Heart right ventricle (tissue), 16 donors: ENCODE data around the gene PIK3R1. TPM values are rescaled to one million over a fixed set of nuclear protein-coding genes. Genes with fewer than 3 reads are reported as not detected.
A peak's percentile ranks its signal among the peaks of the same experiment; 100 is the strongest.

Experiments used
- ATAC-seq, 8 donors: fragments of 200-7000 bp; cut with Tn5 transposase; one replicate each; pipeline ENCODE4 v1.9.1; 2020; ENCODE audit warnings: mild to moderate bottlenecking in 8 of 8, moderate library complexity in 8 of 8, moderate number of reproducible peaks in 1 of 8
- DNase-seq, 2 donors: peaks; one replicate each; pipeline ENCODE4 v3.0.0-alpha.2; 2020
- H3K27ac ChIP-seq, 10 donors: fragments of 200-600 bp; sonication (generic) in 2 of 10; one replicate each; pipeline versions ENCODE4 v1.5.0 to v1.8.0; 2020 to 2022; ENCODE audit warnings: mild to moderate bottlenecking in 3 of 10
- H3K27me3 ChIP-seq, 7 donors: fragments of 200-600 bp; one replicate each; pipeline ENCODE4 v1.8.0; 2021 to 2022; ENCODE audit warnings: mild to moderate bottlenecking in 2 of 7
- H3K36me3 ChIP-seq, 9 donors: fragments of 200-600 bp; sonication (generic) in 1 of 9; one replicate each; pipeline versions ENCODE4 v1.5.0 to v1.8.0; 2020 to 2022; ENCODE audit warnings: mild to moderate bottlenecking in 2 of 9
- H3K4me1 ChIP-seq, 9 donors: fragments of 200-600 bp; sonication (generic) in 1 of 9; one replicate each; pipeline versions ENCODE4 v1.5.0 to v1.8.0; 2020 to 2022; ENCODE audit warnings: mild to moderate bottlenecking in 4 of 9
- H3K4me3 ChIP-seq, 10 donors: fragments of 200-600 bp; sonication (generic) in 2 of 10; one replicate each; pipeline versions ENCODE4 v1.5.0 to v1.8.0; 2020 to 2022; ENCODE audit warnings: mild to moderate bottlenecking in 7 of 10, moderate library complexity in 2 of 10
- H3K9me3 ChIP-seq, 11 donors: fragments of 200-600 bp in 10 of 11; sonication (generic) in 2 of 11; one replicate each; pipeline versions ENCODE4 v1.5.0 to v1.8.0; 2013 to 2022; ENCODE audit warnings: mild to moderate bottlenecking in 2 of 11, control low read depth in 1 of 11, moderate library complexity in 1 of 11
- WGBS, 2 donors: extraction: QIAGEN DNeasy Blood & Tissue Kit; methylation state at CpG; one replicate each; pipeline ENCODE4 v1.1.7; 2013; ENCODE audit warnings: inconsistent platforms in 1 of 2; 5-methylcytosine and 5-hydroxymethylcytosine counted together
- intact Hi-C, 10 donors: fragments of 100-400 bp; cut with DNase I; formaldehyde crosslinking; loops; one replicate each; pipeline versions ENCODE4 v1.11.1 to v1.14.2; 2022
- polyA plus RNA-seq, 2 donors: library from polyadenylated mRNA; stranded (reverse); fragments of 200-250 nt; gene quantifications; one replicate each; pipeline ENCODE4 v1.2.3, GENCODE V29; 2013
- total RNA-seq, 10 donors: library from RNA; stranded (reverse); fragmentation: NEBNext Ultra II Directional in 3 of 10; extraction: Animal tissue kit (Norgen Biotek cat#: 25700) in 3 of 10; gene quantifications; one replicate each; pipeline versions ENCODE4 v1.2.1 to v1.2.4, GENCODE V29; 2021 to 2023
- TF ChIP-seq, protein P1 (sequence below), 9 donors: fragments of 200-600 bp; sonication (generic) in 2 of 9; IDR thresholded peaks; one replicate each; pipeline versions ENCODE4 v1.5.0 to v1.8.0; 2021 to 2022; ENCODE audit warnings: antibody characterized with exemption in 9 of 9, mild to moderate bottlenecking in 5 of 9, moderate library complexity in 1 of 9
- donor health status: Arrhythmogenic right ventricular cardiomyopathy.
- donor health status: ischemic (EF 13 %, LVEDD 7.1; RV severe dilation, severe dysfunction).
- donor health status: healthy with polysubstance abuse.
- donor health status: DM: no; HTN: yes; CAD: no.
- donor health status: DM: no; HTN: no; CAD: no.
- donor health status: ischemic (EF 25% LVEDD 6.9; RV normal size, moderate dysfunction).
- donor health status: ischemic (EF 25% LVEDD 5.7; RV mildly dilated, moderate dysfunction).
- donor health status: healthy.
- donor health status: DM: yes; HTN: yes; CAD: no.
- donor health status: Ischemic cardiomyopathy.
- donor health status: ischemic (EF 35%, LVEDD 5.7; RV mildly dilated, moderate dysfunction).
- donor health status: nonischemic (EF 11% LVEDD 7.7; RV severe dilation, severe dysfunction).
- donor health status: DM: yes; HTN: yes; CAD: no.
- donor health status: PGD.
- donor health status: ischemic (EF 29% LVEDD 5.4; RV normal size, mild dysfunction).
- donor health status: nonischemic (EF 23%, LVEDD 6.1; RV moderate dilation, normal function).

Gene PIK3R1
- total and polyA plus RNA-seq, 12 donors = 12.2 to 269 (median 125) TPM

DNA sequence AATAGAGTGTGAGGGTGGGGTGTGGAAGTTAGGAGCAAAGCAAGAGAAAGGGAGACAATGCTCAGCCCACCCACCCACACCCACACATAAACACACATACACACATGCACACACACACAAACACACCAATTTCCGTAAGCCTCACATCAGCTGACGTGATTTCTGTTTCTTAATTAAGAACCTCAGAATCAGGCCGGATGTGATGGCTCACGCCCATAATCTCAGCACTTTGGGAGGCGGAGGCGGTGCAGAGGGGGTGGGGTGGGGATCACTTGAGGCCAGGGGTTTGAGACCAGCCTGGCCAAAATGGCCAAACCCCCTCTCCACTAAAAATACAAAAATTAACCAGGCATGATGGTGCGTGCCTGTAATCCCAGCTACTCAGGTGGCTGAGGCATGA, 26.4 kb upstream of the PIK3R1 start:
- no peaks in the 10 kb centered on the region for H3K36me3 ChIP-seq
- H3K9me3 ChIP-seq = no peaks in the 10 kb centered on the region
- DNase-seq = no peak
- WGBS, 2 donors = 71 to 82% methylated on average over 7 of the region's 7 CpGs
- peaks cover 0 to 19% (median 11%) of the 10 kb centered on the region in 9 donors for H3K4me1 ChIP-seq
- H3K4me3 ChIP-seq = no peak overlapping the region
- intact Hi-C loops = no loop called here
- no peak overlapping the region for H3K27ac ChIP-seq
- TF ChIP-seq, protein P1, sequence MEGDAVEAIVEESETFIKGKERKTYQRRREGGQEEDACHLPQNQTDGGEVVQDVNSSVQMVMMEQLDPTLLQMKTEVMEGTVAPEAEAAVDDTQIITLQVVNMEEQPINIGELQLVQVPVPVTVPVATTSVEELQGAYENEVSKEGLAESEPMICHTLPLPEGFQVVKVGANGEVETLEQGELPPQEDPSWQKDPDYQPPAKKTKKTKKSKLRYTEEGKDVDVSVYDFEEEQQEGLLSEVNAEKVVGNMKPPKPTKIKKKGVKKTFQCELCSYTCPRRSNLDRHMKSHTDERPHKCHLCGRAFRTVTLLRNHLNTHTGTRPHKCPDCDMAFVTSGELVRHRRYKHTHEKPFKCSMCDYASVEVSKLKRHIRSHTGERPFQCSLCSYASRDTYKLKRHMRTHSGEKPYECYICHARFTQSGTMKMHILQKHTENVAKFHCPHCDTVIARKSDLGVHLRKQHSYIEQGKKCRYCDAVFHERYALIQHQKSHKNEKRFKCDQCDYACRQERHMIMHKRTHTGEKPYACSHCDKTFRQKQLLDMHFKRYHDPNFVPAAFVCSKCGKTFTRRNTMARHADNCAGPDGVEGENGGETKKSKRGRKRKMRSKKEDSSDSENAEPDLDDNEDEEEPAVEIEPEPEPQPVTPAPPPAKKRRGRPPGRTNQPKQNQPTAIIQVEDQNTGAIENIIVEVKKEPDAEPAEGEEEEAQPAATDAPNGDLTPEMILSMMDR (IDR thresholded peaks at IDR 0.05) = no peak
- H3K27me3 ChIP-seq = no peaks in the 10 kb centered on the region
- peak in 3 of 8 donors; percentile 44 to 65 (median 59) for ATAC-seq

DNA sequence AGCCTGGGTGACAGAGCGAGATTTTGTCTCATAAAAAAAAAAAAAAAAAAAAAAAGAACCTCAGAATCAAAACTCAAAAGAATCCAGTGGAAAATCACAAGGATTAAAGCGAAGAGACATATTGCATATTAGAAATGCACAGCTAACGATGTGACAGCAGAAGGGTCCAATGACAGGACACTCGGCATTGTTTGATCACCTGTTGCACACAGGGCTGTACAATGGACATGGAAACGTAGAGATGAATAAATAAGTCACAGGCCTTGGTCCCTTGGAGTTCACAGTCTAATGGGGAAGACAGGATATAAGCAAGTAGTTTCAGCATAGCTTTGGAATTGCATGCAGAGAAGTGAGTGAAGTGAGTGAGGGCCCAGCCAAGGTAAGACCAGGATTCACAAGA, 25.9 kb upstream of the PIK3R1 start:
- no peaks in the 10 kb centered on the region for H3K27me3 ChIP-seq
- no peaks in the 10 kb centered on the region for H3K36me3 ChIP-seq
- ATAC-seq (no peak), DNase-seq (no peak)
- no peak overlapping the region for H3K27ac ChIP-seq
- no peaks in the 10 kb centered on the region for H3K9me3 ChIP-seq
- WGBS, 2 donors = 96 to 97% methylated on average over 5 of the region's 5 CpGs
- peaks cover 0 to 21% (median 11%) of the 10 kb centered on the region in 9 donors for H3K4me1 ChIP-seq
- H3K4me3 ChIP-seq = no peak overlapping the region
- intact Hi-C loops = no loop called here
- TF ChIP-seq, protein P1 (IDR thresholded peaks at IDR 0.05) = no peak

GRCh38 chr5:68190619-68191018, 24.9 kb upstream of the PIK3R1 start:
- WGBS, 2 donors = 97 to 99% methylated on average over 4 of the region's 4 CpGs
- no peaks in the 10 kb centered on the region for H3K36me3 ChIP-seq
- no peak overlapping the region for H3K4me3 ChIP-seq
- no peak for ATAC-seq
- H3K9me3 ChIP-seq = no peaks in the 10 kb centered on the region
- H3K27ac ChIP-seq = no peak overlapping the region
- H3K4me1 ChIP-seq = peaks cover 0 to 24% (median 11%) of the 10 kb centered on the region in 9 donors
- no peak for DNase-seq
- TF ChIP-seq, protein P1 (IDR thresholded peaks at IDR 0.05) = no peak
- no peaks in the 10 kb centered on the region for H3K27me3 ChIP-seq
- intact Hi-C loops = no loop called here

DNA sequence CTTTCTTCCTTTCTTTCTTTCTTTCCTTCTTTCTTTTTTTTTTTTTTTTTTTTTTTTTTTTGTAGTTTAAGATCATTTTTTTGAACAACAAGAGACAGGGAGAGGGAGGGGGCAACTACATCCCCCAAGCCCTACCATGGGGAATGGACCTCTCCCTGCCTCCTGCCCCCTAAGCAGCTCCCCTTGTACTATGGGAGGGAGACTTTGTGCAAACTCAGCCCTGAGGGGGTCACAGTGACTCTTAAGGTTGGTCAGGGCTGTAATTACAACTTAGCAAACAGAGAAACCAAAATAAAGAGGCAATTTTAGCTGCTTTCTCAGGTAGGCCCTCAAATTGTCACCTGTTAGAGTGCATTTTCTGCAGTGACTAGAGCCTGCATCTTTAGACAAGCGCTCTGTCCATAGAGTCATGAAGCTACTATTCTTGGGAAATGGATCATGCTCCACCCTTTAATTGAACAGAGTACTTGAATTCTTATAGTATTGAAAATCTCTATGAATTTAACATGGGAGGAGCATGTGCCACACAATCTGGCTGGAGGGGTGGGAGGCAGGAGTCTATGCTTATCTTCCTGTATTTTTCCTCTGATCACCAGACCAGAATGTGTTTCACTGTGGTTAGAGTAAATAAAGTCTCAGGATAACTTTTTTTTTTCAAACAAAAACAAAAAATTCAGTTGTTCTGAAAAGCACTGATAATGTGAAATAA, 24.3 kb upstream of the PIK3R1 start:
- ATAC-seq = no peak
- no peaks in the 10 kb centered on the region for H3K9me3 ChIP-seq
- no peak for DNase-seq
- H3K27ac ChIP-seq = no peak overlapping the region
- no peak overlapping the region for H3K4me3 ChIP-seq
- WGBS, 2 donors = 100% methylated on average over 1 of the region's 1 CpG
- H3K36me3 ChIP-seq = no peaks in the 10 kb centered on the region
- TF ChIP-seq, protein P1 (IDR thresholded peaks at IDR 0.05) = no peak
- intact Hi-C loops = no loop called here
- no peaks in the 10 kb centered on the region for H3K27me3 ChIP-seq
- peaks cover 0 to 24% (median 11%) of the 10 kb centered on the region in 9 donors for H3K4me1 ChIP-seq
